Measurements from ENCODE around the gene BFSP1.

Gene BFSP1

DNA sequence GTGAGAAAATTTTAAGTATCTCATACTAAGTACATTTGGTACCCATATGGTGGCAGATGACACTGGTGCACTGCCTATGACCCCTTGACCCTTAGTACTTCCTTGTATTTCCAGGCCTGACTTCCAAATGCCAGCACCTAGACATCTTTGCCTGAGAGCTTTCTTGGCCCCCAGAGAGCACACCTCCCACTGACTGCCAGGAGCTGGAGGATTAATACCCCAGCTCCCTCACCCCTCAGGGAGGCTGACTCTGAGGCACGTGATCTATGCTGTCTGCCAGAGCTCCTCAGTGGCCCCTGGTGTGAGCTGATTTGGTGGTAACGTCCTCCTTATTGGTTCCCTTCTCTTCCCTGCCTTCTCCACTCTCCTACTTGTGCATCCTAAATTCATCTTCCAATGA is 38.0 kb downstream of the BFSP1 start:
- DNase-seq, result no peak

DNA sequence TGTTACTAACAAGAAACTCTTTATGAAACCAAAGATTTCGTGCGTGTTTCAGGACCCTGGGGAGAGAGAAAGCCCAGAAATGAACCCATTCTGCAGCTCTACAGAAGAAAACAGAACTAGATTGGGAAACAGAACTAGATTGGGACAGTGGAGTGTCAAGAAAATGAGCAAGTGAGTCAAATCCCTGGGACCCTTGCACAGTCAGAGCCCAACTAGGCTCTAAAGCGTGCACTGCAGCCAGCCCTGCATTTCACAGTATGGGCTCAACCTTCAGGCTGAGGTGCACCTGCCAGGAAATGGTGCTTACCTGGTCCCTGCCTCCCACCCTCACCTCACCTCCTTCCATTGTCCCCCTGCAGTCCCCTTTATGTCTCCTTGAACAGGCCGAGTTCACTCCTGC is 39.7 kb downstream of the BFSP1 start:
- no peak for DNase-seq

DNA sequence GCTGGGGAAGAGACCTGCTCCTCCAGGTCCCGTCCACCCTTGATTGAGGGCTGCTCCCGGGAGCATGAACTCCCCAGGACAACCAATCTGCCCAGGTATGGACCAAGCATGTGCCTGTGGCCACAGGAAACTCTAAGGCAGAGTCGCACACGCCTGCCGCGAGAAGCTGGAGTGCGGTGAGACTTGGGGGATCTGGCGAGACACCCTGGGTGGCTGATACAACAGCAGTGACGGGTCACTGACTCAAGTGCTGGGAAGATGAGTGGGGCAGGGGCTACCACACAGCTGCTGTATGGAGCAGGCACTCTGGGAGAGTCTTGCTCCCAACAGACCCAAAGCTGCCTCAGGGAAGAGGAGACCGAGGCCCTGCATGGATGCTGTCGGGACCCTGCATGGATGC is 40.1 kb downstream of the BFSP1 start:
- DNase-seq, result no peak

- no peak for DNase-seq
These were observed 40.7 kb downstream of the BFSP1 start for GRCh38 chr20:17490501-17490900.

DNA sequence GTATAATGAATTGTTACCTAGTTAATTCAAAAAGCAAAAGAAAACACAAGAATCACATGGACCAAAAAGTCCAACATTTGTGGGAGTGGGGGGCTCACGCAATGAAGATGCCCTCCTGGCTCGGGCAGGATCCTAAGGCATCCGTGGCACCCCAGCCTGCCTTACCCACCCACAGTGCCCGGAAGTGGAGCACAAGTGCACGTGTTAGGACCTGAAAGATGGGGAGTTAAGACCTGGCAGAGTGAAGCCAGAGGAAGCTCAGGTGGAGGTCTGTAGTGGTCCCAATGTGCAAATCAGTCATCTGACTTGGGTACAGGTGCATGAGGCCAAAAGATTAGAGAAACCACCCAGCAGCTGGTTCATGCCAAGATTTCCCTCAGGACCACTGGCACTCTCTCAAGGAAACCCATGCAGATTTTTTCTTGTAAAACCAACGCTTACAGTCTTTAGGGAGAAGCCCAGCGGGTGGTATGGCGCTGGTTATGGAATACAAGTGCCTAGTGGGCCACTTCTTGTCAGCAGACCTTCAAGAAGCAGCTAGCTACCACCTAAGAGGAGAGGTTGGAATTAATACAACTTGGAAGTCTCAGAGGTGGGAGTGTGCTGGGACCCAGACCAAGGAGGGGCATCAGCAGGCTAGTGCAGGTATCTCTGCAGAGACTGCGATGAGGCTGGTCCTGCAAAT is 42.1 kb downstream of the BFSP1 start:
- DNase-seq, result no peak

- DNase-seq, result no peak
These were observed 46.2 kb downstream of the BFSP1 start for GRCh38 chr20:17485017-17485416.

GRCh38 chr20:17482536-17482935 is 48.6 kb downstream of the BFSP1 start:
- no peak for DNase-seq

- no peak for DNase-seq
These were observed 49.5 kb downstream of the BFSP1 start for GRCh38 chr20:17481661-17482060.

- DNase-seq, result no peak
These were observed 50.5 kb downstream of the BFSP1 start for GRCh38 chr20:17480696-17481095.

- no peak for DNase-seq
These were observed 52.0 kb downstream of the BFSP1 start for GRCh38 chr20:17479063-17479657.

- no peak for DNase-seq
These were observed 57.5 kb downstream of the BFSP1 start for GRCh38 chr20:17473659-17474058.

- DNase-seq, result no peak
These were observed 59.5 kb downstream of the BFSP1 start for GRCh38 chr20:17471606-17472187.

- DNase-seq, result no peak
These were observed 60.2 kb downstream of the BFSP1 start for GRCh38 chr20:17470973-17471372.

- no peak for DNase-seq
These were observed 60.7 kb downstream of the BFSP1 start for GRCh38 chr20:17470521-17470920.

GRCh38 chr20:17469246-17470030 is 61.7 kb downstream of the BFSP1 start:
- DNase-seq, result no peak

- no peak for DNase-seq
These were observed 62.9 kb downstream of the BFSP1 start for GRCh38 chr20:17468073-17468840.

- no peak for DNase-seq
These were observed 64.0 kb downstream of the BFSP1 start for GRCh38 chr20:17467120-17467655.

DNA sequence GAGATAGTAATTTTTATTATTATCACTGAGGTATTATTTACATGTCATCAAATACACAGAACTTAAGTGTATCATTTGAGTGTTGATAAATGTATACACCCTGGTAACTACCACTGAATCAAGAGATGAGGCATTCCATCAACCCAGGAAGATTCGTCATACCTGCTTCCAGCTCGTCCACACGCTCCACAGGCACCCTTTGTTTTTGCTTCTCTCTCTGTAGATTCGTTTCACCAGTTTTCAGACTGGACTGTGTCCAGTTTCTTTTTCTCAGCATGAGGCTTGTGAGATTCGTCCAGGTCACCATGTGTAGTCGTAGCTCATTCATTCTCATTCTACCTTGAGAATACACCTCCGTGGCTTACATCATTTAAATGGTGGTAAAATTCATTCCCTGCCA is 64.5 kb downstream of the BFSP1 start:
- DNase-seq, result no peak

DNA sequence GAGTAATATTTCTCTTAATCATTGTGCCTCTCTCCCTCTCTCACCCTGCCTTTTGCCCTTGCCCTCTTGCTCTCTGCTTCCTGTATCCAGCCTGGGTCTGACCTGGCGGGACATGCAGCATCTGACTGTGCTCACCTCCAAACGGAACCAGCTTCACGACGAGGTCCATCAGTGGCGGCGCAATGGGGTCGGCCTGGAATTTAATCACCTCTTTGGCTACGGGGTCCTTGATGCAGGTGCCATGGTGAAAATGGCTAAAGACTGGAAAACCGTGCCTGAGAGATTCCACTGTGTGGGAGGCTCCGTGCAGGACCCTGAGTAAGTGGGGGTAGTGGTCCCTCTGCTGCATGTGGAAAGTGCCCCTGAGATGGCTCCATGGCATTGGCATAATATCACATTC is 65.9 kb downstream of the BFSP1 start:
- no peak for DNase-seq

GRCh38 chr20:17463711-17464110 is 67.5 kb downstream of the BFSP1 start:
- no peak for DNase-seq

DNA sequence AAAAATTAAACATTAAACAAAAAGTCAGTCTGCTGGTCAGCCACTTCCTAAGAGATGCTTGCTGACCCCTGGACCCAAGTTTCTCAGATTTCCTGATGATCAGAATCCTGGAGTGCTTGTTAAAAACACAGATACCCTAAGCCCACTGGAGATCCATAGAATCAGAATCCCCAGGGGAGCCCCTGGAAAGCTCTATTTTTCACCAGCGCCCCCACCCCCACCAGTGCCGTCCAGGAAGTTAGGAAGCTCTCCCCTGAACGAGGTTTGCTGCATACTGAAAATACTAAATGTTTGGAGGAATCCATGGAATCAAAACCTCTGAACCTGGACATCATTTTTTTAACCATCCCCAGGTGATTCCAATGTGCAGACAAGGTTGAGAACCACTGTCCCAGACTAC is 69.2 kb downstream of the BFSP1 start:
- DNase-seq, result no peak

- no peak for DNase-seq
These were observed 71.1 kb downstream of the BFSP1 start for GRCh38 chr20:17460119-17460518.
